ENCODE data around the gene SLC6A3.
"Not testable (repeated sequence)": the region's sequence is repeated elsewhere in the genome, so short reads cannot be mapped to it uniquely, and the experiment has no call there.

Gene SLC6A3

GRCh38 chr5:1477341-1477740, 32.1 kb upstream of the SLC6A3 start:
- DNase-seq (ENCODE audit: low read depth): no peak

GRCh38 chr5:1476967-1477310, 31.7 kb upstream of the SLC6A3 start:
- DNase-seq (ENCODE audit: low read depth): no peak

GRCh38 chr5:1476181-1476966, 31.1 kb upstream of the SLC6A3 start:
- no peak for DNase-seq (ENCODE audit: low read depth)

- not testable (repeated sequence) for DNase-seq (ENCODE audit: low read depth)
Measured at GRCh38 chr5:1475544-1475900, 30.3 kb upstream of the SLC6A3 start.

GRCh38 chr5:1474866-1475543, 29.8 kb upstream of the SLC6A3 start:
- no peak for DNase-seq (ENCODE audit: low read depth)

- DNase-seq (ENCODE audit: low read depth): no peak
Measured at GRCh38 chr5:1474183-1474839, 29.1 kb upstream of the SLC6A3 start.

- no peak for DNase-seq (ENCODE audit: low read depth)
Measured at GRCh38 chr5:1473746-1474145, 28.5 kb upstream of the SLC6A3 start.

- DNase-seq (ENCODE audit: low read depth): no peak
Measured at GRCh38 chr5:1472964-1473628, 27.9 kb upstream of the SLC6A3 start.

- DNase-seq (ENCODE audit: low read depth): no peak
Measured at GRCh38 chr5:1471997-1472963, 27.0 kb upstream of the SLC6A3 start.

- DNase-seq (ENCODE audit: low read depth): no peak
Measured at GRCh38 chr5:1471240-1471853, 26.1 kb upstream of the SLC6A3 start.

- DNase-seq (ENCODE audit: low read depth): no peak
Measured at GRCh38 chr5:1470762-1471211, 25.5 kb upstream of the SLC6A3 start.

- no peak for DNase-seq (ENCODE audit: low read depth)
Measured at GRCh38 chr5:1468629-1469527, 23.6 kb upstream of the SLC6A3 start.

- DNase-seq (ENCODE audit: low read depth): no peak
Measured at GRCh38 chr5:1468247-1468612, 23.0 kb upstream of the SLC6A3 start.

GRCh38 chr5:1467341-1468246, 22.4 kb upstream of the SLC6A3 start:
- DNase-seq (ENCODE audit: low read depth): no peak

GRCh38 chr5:1466631-1467265, 21.5 kb upstream of the SLC6A3 start:
- DNase-seq (ENCODE audit: low read depth): no peak

- no peak for DNase-seq (ENCODE audit: low read depth)
Measured at GRCh38 chr5:1465966-1466471, 20.8 kb upstream of the SLC6A3 start.

- DNase-seq (ENCODE audit: low read depth): no peak
Measured at GRCh38 chr5:1465117-1465516, 19.9 kb upstream of the SLC6A3 start.

- DNase-seq (ENCODE audit: low read depth): no peak
Measured at GRCh38 chr5:1464511-1464910, 19.3 kb upstream of the SLC6A3 start.
